GM13977 (cell line): ENCODE data around the gene RSPO3.
"Not testable (repeated sequence)": the region's sequence is repeated elsewhere in the genome, so short reads cannot be mapped to it uniquely, and the experiment has no call there.

Experiments
- DNase-seq: peaks from one replicate; pipeline ENCODE4 v3.0.0; 2012; ENCODE audit warnings: low spot score
- in situ Hi-C: fragments of 300-500 bp; cut with MboI; formaldehyde crosslinking; loops from one replicate; pipeline ENCODE4 v1.12.0; 2022; ENCODE audit warnings: low sequenced_read_pairs, low pct_unique_long_range_greater_than_20kb, mixed read lengths, inconsistent platforms; ENCODE audit not compliant: unreplicated experiment
- TF ChIP-seq, protein P1 (sequence below): IDR thresholded peaks from 2 replicates; pipeline ENCODE4 v1.5.1; 2012; ENCODE audit warnings: mild to moderate bottlenecking, control low read depth; ENCODE audit not compliant: insufficient read depth; ENCODE audit errors: extremely low read depth, missing control alignments

The RSPO3 gene

GRCh38 chr6:127092466-127092865 lies 26.0 kb upstream of the RSPO3 start:
- TF ChIP-seq, protein P1, sequence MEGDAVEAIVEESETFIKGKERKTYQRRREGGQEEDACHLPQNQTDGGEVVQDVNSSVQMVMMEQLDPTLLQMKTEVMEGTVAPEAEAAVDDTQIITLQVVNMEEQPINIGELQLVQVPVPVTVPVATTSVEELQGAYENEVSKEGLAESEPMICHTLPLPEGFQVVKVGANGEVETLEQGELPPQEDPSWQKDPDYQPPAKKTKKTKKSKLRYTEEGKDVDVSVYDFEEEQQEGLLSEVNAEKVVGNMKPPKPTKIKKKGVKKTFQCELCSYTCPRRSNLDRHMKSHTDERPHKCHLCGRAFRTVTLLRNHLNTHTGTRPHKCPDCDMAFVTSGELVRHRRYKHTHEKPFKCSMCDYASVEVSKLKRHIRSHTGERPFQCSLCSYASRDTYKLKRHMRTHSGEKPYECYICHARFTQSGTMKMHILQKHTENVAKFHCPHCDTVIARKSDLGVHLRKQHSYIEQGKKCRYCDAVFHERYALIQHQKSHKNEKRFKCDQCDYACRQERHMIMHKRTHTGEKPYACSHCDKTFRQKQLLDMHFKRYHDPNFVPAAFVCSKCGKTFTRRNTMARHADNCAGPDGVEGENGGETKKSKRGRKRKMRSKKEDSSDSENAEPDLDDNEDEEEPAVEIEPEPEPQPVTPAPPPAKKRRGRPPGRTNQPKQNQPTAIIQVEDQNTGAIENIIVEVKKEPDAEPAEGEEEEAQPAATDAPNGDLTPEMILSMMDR, result no peak
- in situ Hi-C loops, result no loop called here
- no peak for DNase-seq

- TF ChIP-seq, protein P1, result no peak
- DNase-seq, result no peak
- in situ Hi-C loops, result no loop called here
Observed at GRCh38 chr6:127094791-127095190, 23.7 kb upstream of the RSPO3 start.

DNA sequence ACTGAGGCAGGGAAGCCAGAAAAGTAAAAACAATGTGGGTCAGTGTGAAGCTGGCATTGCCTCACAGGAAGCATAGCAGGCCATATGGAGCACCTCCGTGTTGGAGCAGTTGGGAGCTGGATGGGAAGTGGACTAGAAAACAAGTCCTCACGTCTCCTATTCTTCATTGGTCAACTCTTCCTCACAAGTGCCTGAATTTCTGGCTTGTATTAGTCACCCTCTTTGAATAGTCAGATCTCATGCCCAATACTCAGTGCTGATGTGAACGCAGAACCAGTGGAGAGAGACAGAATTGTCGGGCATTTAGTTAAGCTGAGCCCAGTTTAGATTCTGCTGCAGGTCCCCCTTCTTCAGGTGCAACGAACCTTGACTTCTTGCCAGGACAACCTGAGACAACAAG lies 22.3 kb upstream of the RSPO3 start:
- DNase-seq, result no peak
- in situ Hi-C loops, result no loop called here
- TF ChIP-seq, protein P1, result no peak

GRCh38 chr6:127097442-127097841 lies 21.0 kb upstream of the RSPO3 start:
- in situ Hi-C loops, DNase-seq: not testable (repeated sequence)

- no peak for DNase-seq
- TF ChIP-seq, protein P1, result peak; percentile 17
- in situ Hi-C loops, result loop anchor here (25.0 kb wide), 1 partner anchor 313 kb away; no protein-coding TSS in a partner anchor
Observed at GRCh38 chr6:127100510-127101140, 17.8 kb upstream of the RSPO3 start.

GRCh38 chr6:127102299-127102698 lies 16.2 kb upstream of the RSPO3 start:
- DNase-seq, result no peak
- TF ChIP-seq, protein P1, result no peak
- in situ Hi-C loops, result loop anchor here (25.0 kb wide), 1 partner anchor 315 kb away; no protein-coding TSS in a partner anchor

DNA sequence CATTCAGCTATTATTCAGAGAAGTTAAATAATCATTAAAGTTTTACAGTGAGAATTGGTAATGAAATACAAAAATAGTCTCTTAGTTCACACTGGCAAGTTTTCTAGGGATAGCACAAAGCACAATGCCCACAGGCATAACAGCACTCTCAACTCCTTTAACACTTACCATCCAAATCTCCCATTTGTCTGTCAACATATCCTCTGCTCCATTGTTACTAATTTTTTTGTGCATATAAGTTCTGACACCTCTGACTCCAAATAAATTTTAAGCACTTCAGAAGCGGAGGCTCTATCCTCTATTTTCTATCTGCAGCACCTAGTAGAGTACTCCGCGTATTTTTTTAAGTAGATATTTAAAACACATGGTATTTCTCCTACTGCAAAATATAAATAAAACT lies 15.6 kb upstream of the RSPO3 start:
- TF ChIP-seq, protein P1, result no peak
- in situ Hi-C loops, result loop anchor here (25.0 kb wide), 1 partner anchor 316 kb away; no protein-coding TSS in a partner anchor
- no peak for DNase-seq
